GM19240 (cell line): ENCODE results near the gene CACFD1.

Source experiments
- DNase-seq: peaks from one replicate; pipeline ENCODE4 v3.0.0; 2011; ENCODE audit warnings: low spot score; ENCODE audit not compliant: insufficient read length

Gene CACFD1

GRCh38 chr9:133463864-133464615 is 4.3 kb downstream of the CACFD1 start:
- no peak for DNase-seq

- no peak for DNase-seq
These were observed 4.9 kb downstream of the CACFD1 start for GRCh38 chr9:133464638-133465037.

DNA sequence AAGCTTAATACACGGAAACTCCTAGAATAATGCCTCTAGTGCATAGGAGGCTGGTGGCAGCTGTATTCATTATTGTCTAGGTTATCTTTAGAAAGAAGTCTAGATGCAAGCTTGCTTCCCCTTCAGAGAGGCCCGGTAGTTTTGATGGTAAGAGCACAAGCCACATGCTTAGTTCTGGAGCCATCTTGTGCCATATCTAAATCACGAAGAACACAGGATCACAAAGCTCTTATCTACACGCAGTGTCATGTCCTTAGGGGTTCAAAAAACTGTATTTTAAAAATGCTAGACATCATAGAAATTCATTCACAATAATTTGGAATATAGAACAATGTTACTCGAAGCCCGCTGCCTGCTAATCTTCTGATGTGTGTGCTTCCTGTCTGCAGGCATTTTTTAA is 6.2 kb downstream of the CACFD1 start:
- no peak for DNase-seq

GRCh38 chr9:133467101-133467500 is 7.3 kb downstream of the CACFD1 start:
- DNase-seq = no peak

DNA sequence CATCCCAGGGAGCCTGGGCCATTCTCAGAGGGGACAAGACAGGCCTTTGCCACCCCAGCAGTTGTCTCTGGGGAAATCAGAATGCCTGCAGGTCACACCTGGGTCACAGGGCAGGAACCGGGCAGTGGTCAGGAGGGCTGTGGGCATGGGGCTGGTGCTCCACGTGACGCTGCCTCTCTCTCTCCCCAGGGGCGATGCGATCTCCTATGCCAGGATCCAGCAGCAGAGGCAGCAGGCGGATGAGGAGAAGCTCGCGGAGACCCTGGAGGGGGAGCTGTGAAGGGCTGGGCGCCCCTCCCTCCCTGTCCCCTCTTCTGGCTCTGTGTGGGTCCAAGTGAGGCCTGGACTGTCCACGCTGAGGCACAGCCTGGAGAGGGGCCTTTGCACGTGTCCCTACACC is 8.6 kb downstream of the CACFD1 start:
- DNase-seq = no peak

- DNase-seq = no peak
These were observed 9.1 kb downstream of the CACFD1 start for GRCh38 chr9:133468777-133469421.

GRCh38 chr9:133470427-133470924 is 10.7 kb downstream of the CACFD1 start:
- no peak for DNase-seq

DNA sequence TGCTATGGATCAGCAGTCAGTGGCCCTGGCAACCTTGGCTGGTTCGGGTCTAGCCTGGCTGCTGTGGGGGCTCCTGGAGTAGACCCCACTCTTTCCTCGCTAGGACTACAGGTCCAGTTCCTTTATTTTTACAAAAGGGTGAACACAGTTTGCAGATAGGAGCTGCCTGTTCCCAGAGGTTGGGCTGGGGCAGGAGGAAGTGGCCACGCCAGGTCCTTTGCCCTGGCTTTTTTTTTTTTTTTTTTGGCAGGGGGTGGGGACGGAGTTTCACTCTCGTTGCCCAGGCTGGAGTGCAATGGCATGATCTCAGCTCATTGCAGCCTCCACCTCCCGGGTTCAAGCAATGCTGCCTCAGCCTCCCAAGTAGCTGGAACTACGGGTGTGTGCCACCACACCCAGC is 11.2 kb downstream of the CACFD1 start:
- DNase-seq = no peak

- no peak for DNase-seq
These were observed 11.9 kb downstream of the CACFD1 start for GRCh38 chr9:133471551-133472276.

DNA sequence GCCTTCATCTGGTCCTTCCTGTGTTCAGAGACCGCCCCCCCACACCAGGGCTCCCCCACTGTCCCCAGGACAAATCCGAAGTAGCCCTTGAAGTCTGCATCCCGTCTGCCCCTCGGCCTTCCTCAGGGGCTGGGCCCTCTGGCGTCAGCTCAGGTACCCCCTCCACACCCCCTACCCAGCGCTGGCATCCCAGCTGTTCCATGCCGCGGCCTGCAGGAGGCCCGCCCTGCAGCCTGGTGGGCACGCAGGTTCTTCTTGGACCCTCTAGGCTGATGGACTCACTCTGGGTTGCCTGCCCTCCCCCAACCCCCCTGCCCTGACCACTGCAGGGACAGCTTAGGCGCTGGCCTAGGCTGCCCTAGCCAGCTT is 12.5 kb downstream of the CACFD1 start:
- no peak for DNase-seq

- DNase-seq = no peak
These were observed 13.1 kb downstream of the CACFD1 start for GRCh38 chr9:133472753-133473378.

GRCh38 chr9:133473743-133474142 is 14.0 kb downstream of the CACFD1 start:
- no peak for DNase-seq

DNA sequence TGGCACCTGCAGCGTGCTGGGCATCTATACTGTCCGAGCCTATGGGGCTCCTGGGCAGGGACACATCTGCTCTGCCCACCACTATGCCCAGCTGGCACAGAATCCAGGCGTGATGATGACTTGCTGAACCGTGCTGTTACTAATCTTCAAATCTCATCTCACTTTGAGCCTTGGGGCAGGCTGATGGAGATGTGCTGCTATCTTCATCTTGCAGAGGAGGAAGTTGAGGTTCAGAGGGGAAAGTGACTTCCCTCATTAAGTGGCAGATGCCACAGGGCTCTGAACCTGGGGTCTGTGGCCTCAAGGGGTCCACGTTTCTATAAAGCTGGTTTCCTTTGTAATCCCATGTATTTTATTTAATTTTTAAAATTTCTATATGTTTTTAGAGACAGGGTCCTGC is 14.4 kb downstream of the CACFD1 start:
- DNase-seq = no peak

GRCh38 chr9:133474853-133475252 is 15.1 kb downstream of the CACFD1 start:
- no peak for DNase-seq

DNA sequence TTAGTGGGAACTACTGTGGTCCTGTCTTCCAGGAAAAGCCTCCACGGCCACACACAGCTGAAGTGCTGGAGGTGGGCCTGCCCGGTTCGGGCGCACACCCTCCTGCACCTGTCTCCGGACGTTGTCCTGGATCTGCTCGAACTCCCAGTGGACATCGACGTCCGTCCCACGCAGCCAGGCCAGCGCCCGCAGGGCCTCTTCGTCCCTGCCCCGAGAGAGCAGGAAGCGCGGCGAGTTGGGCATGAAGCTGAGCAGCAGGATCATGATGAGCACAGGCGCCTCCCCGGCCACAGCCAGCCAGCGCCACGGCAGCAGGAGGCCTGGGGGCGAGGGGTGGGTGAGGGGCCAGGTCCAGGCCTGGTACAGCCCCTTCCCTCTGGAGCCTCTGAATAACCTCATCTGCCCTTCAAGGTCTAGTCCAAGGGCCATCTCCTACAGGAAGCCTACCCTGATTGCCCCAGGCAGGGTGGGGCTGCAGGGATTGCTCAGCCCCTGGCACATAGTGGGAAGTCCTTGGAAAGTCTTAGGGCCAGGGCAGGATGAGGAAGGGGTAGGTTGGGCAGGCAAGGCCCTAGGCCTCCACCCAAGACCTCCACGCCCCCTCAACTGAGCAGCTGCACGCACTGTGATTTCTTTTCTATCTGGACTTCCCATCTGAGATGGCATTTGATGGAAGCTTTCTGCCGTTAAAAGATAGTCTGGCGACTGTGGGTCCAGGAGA is 15.7 kb downstream of the CACFD1 start:
- DNase-seq = no peak

DNA sequence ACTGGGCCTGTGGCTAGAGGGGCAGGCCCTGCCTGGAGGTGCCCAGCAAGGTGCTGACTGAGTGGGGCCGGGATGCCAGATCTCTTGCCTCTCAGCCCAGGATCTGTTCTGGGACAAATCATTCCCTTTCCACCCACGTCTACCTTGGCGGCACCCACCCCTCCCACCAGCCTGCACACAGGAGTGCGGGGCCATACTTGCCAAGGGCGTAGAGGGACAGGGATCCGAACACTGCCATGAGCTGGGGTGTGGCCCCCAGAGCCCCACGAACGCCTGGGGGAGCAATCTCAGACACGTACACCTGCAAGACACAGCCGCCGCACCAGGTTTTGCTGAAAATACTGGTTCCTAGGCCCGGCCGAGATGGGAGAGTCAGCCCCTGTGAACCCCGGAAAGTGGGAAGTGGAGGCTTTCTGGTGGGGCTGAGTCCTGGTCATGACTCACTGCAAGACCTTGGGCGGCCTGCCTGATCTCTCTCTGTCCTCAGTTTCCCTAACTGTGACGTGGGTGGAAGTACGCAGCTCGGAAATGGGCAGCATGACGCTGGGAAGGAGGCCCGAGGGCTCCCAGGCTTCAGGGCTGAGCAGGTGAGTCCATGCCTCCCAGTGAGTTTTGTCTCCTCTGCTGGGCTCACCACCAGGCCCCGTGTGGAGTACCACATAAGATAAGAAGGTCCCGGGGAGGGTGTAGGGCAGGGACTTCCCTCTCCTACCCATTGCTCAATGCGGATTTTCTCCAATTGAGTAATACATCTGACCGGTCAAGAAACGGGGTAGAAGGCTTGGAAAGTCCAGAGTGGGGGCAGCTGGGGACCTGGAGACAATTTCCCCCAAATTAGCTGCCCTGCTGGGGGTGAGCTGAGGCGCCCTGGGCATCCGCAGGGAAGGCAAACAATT is 16.5 kb downstream of the CACFD1 start:
- no peak for DNase-seq

GRCh38 chr9:133476941-133477340 is 17.2 kb downstream of the CACFD1 start:
- no peak for DNase-seq

- no peak for DNase-seq
These were observed 17.7 kb downstream of the CACFD1 start for GRCh38 chr9:133477461-133477860.

GRCh38 chr9:133477992-133478850 is 18.4 kb downstream of the CACFD1 start:
- peak; percentile 33 for DNase-seq
